Measurements from ENCODE around the gene TSC22D4. TPM values are rescaled to one million over a fixed set of nuclear protein-coding genes. Genes with fewer than 3 reads are reported as not detected.

The TSC22D4 gene
- total and polyA plus RNA-seq, 9 of the 15 experiments (the other 6 are each of a cell fraction or from before 2014, with no cell fraction given), result 0.37 to 107 (median 28.7) TPM

- WGBS (ENCODE audit: insufficient coverage, low coverage, missing lambda C conversion rate), result 18% methylated on average over 1 of the region's 1 CpG
- H3K36me3 ChIP-seq (ENCODE audit: control insufficient read depth, insufficient read depth, low read length), result no peaks in the 10 kb centered on the region
- in situ Hi-C loops (cut with MboI), result no loop called here
- DNase-seq (ENCODE audit: extremely low read depth in 1 of 4, low spot score in 3 of 4) (peak in 1 of 4 experiments; percentile 5), FAIRE-seq (peak; percentile 11), ATAC-seq (no peak)
- POLR2A ChIA-PET, result interaction anchor here (0.6 to 1.5 kb wide), 4 partner anchors 23 to 371 kb away, joined by 3 to 5 read pairs (median 3); partner anchors contain the start of genes FBXO24, LAMTOR4 and ZCWPW1
- no peak overlapping the region for H3K4me3 ChIP-seq
- H2AFZ ChIP-seq (ENCODE audit: low read depth, low read length), result no peak overlapping the region
- no peaks in the 10 kb centered on the region for H3K27me3 ChIP-seq (ENCODE audit: control insufficient read depth in 2 of 2, insufficient read depth in 2 of 2, low read length in 2 of 2)
- no peak overlapping the region for H3K9ac ChIP-seq (ENCODE audit: insufficient read depth in 1 of 2, low read depth in 2 of 2, low read length in 2 of 2)
- H3K4me1 ChIP-seq (replicated peaks in 1 of 2; ENCODE audit: control insufficient read depth in 2 of 2, insufficient read depth in 2 of 2, low read length in 2 of 2), result peaks cover 6 to 8% of the 10 kb centered on the region in 2 experiments; a peak in 4 of 5 replicates
- H3K79me2 ChIP-seq (ENCODE audit: control insufficient read depth, insufficient read depth, low read length), result no peaks in the 10 kb centered on the region
- CTCF ChIA-PET (ENCODE audit: low intra/inter-chr PET ratio), result interaction anchor here (0.5 kb wide), 1 partner anchor 237 kb away, joined by 5 read pairs; no protein-coding TSS in a partner anchor
- TF ChIP-seq ZNF707 (CRISPR knock-in tag; conservative IDR thresholded peaks at IDR 0.05) (no peak), CBX5 (IDR thresholded peaks at IDR 0.05; ENCODE audit: borderline replicate concordance, low read depth) (no peak), MCM3 (IDR thresholded peaks at IDR 0.05) (peak; percentile 78), PHF21A (IDR thresholded peaks at IDR 0.05; ENCODE audit: borderline replicate concordance, low read depth) (no peak), FOXA3 (CRISPR knock-in tag; conservative IDR thresholded peaks at IDR 0.05 in 1 of 2, IDR thresholded peaks at IDR 0.05 in 1 of 2) (no peak)
- no peak overlapping the region for H3K4me2 ChIP-seq (ENCODE audit: insufficient read depth, low read length)
- no peaks in the 10 kb centered on the region for H4K20me1 ChIP-seq (replicated peaks; ENCODE audit: control insufficient read depth, insufficient read depth, low read length)
- no peak overlapping the region for H3K27ac ChIP-seq (ENCODE audit: extremely low read depth, low read depth, low read length)
- no TSS peak for BruUV-seq (replicated peaks)
- no peaks in the 10 kb centered on the region for H3K9me3 ChIP-seq (replicated peaks; ENCODE audit: control insufficient read depth, insufficient read depth, low read depth, low read length)
- intact Hi-C loops (cut with micrococcal nuclease), result no loop called here
- no peaks in the 10 kb centered on the region for H3K9me1 ChIP-seq (ENCODE audit: control insufficient read depth, insufficient read depth, low read length)
Measured at GRCh38 chr7:100520138-100520537, 41.1 kb upstream of the TSC22D4 start.

- POLR2A ChIA-PET, result interaction anchor here (0.7 to 0.8 kb wide), 2 partner anchors 67 to 371 kb away, joined by 3 read pairs; partner anchors contain the start of genes FBXO24 and LAMTOR4
- ATAC-seq (no peak), DNase-seq (ENCODE audit: extremely low read depth in 1 of 4, low spot score in 3 of 4) (no peak), FAIRE-seq (no peak)
- H3K9ac ChIP-seq (ENCODE audit: insufficient read depth in 1 of 2, low read depth in 2 of 2, low read length in 2 of 2), result no peak overlapping the region
- H3K79me2 ChIP-seq (ENCODE audit: control insufficient read depth, insufficient read depth, low read length), result no peaks in the 10 kb centered on the region
- no peaks in the 10 kb centered on the region for H3K36me3 ChIP-seq (ENCODE audit: control insufficient read depth, insufficient read depth, low read length)
- intact Hi-C loops (cut with micrococcal nuclease) (no loop called here), in situ Hi-C loops (cut with MboI) (no loop called here)
- no peak overlapping the region for H3K4me2 ChIP-seq (ENCODE audit: insufficient read depth, low read length)
- H4K20me1 ChIP-seq (replicated peaks; ENCODE audit: control insufficient read depth, insufficient read depth, low read length), result no peaks in the 10 kb centered on the region
- H2AFZ ChIP-seq (ENCODE audit: low read depth, low read length), result no peak overlapping the region
- H3K4me3 ChIP-seq, result no peak overlapping the region
- CTCF ChIA-PET (ENCODE audit: low intra/inter-chr PET ratio), result no interaction called here
- H3K27me3 ChIP-seq (ENCODE audit: control insufficient read depth in 2 of 2, insufficient read depth in 2 of 2, low read length in 2 of 2), result no peaks in the 10 kb centered on the region
- WGBS (ENCODE audit: insufficient coverage, low coverage, missing lambda C conversion rate), result 80% methylated on average over 6 of the region's 6 CpGs
- H3K4me1 ChIP-seq (replicated peaks in 1 of 2; ENCODE audit: control insufficient read depth in 2 of 2, insufficient read depth in 2 of 2, low read length in 2 of 2), result peaks cover 8 to 10% of the 10 kb centered on the region in 2 experiments; a peak in 4 of 5 replicates
- no peaks in the 10 kb centered on the region for H3K9me3 ChIP-seq (replicated peaks; ENCODE audit: control insufficient read depth, insufficient read depth, low read depth, low read length)
- no TSS peak for BruUV-seq (replicated peaks)
- no peaks in the 10 kb centered on the region for H3K9me1 ChIP-seq (ENCODE audit: control insufficient read depth, insufficient read depth, low read length)
- no peak overlapping the region for H3K27ac ChIP-seq (ENCODE audit: extremely low read depth, low read depth, low read length)
- TF ChIP-seq BCOR (IDR thresholded peaks at IDR 0.05), result 0 out of 2 replicates have a peak, but pooled peaks have one; percentile 12
- TF ChIP-seq, protein P1, sequence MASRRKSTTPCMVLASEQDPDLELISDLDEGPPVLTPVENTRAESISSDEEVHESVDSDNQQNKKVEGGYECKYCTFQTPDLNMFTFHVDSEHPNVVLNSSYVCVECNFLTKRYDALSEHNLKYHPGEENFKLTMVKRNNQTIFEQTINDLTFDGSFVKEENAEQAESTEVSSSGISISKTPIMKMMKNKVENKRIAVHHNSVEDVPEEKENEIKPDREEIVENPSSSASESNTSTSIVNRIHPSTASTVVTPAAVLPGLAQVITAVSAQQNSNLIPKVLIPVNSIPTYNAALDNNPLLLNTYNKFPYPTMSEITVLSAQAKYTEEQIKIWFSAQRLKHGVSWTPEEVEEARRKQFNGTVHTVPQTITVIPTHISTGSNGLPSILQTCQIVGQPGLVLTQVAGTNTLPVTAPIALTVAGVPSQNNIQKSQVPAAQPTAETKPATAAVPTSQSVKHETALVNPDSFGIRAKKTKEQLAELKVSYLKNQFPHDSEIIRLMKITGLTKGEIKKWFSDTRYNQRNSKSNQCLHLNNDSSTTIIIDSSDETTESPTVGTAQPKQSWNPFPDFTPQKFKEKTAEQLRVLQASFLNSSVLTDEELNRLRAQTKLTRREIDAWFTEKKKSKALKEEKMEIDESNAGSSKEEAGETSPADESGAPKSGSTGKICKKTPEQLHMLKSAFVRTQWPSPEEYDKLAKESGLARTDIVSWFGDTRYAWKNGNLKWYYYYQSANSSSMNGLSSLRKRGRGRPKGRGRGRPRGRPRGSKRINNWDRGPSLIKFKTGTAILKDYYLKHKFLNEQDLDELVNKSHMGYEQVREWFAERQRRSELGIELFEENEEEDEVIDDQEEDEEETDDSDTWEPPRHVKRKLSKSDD (conservative IDR thresholded peaks at IDR 0.05; ENCODE audit: low read length), result no peak
- TF ChIP-seq, protein P2, sequence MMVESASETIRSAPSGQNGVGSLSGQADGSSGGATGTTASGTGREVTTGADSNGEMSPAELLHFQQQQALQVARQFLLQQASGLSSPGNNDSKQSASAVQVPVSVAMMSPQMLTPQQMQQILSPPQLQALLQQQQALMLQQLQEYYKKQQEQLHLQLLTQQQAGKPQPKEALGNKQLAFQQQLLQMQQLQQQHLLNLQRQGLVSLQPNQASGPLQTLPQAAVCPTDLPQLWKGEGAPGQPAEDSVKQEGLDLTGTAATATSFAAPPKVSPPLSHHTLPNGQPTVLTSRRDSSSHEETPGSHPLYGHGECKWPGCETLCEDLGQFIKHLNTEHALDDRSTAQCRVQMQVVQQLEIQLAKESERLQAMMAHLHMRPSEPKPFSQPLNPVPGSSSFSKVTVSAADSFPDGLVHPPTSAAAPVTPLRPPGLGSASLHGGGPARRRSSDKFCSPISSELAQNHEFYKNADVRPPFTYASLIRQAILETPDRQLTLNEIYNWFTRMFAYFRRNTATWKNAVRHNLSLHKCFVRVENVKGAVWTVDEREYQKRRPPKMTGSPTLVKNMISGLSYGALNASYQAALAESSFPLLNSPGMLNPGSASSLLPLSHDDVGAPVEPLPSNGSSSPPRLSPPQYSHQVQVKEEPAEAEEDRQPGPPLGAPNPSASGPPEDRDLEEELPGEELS (CRISPR knock-in tag; IDR thresholded peaks at IDR 0.05; ENCODE audit: borderline replicate concordance), result no peak
Measured at GRCh38 chr7:100519580-100519979, 40.6 kb upstream of the TSC22D4 start.

All from K562 (cell line).